Lower lobe of right lung (tissue), 2 donors: ENCODE data around the gene NPBWR2. TPM values are rescaled to one million over a fixed set of nuclear protein-coding genes. Genes with fewer than 3 reads are reported as not detected.

Source experiments
- ATAC-seq, 2 donors: fragments of 200-7000 bp; cut with Tn5 transposase; one replicate each; pipeline ENCODE4 v1.9.1; 2020 to 2022; ENCODE audit warnings: mild to moderate bottlenecking in 2 of 2, moderate library complexity in 2 of 2
- DNase-seq: peaks from one replicate; pipeline ENCODE4 v3.0.0-alpha.2; 2020
- H3K27ac ChIP-seq: fragments of 200-600 bp; one replicate; pipeline ENCODE4 v1.8.0; 2022
- H3K27me3 ChIP-seq: fragments of 200-600 bp; one replicate; pipeline ENCODE4 v1.8.0; 2022; ENCODE audit warnings: low read depth
- H3K36me3 ChIP-seq: fragments of 200-600 bp; one replicate; pipeline ENCODE4 v1.8.0; 2022; ENCODE audit warnings: mild to moderate bottlenecking
- H3K4me1 ChIP-seq: fragments of 200-600 bp; one replicate; pipeline ENCODE4 v1.8.0; 2022
- H3K4me3 ChIP-seq: fragments of 200-600 bp; one replicate; pipeline ENCODE4 v1.8.0; 2022; ENCODE audit warnings: mild to moderate bottlenecking
- H3K9me3 ChIP-seq: fragments of 200-600 bp; one replicate; pipeline ENCODE4 v1.8.0; 2022
- CTCF ChIP-seq: fragments of 200-600 bp; IDR thresholded peaks from one replicate; pipeline ENCODE4 v1.8.0; 2022; ENCODE audit warnings: antibody characterized with exemption, mild to moderate bottlenecking
- intact Hi-C: fragments of 100-400 bp; cut with DNase I; formaldehyde crosslinking; loops from one replicate; pipeline ENCODE4 v1.11.0; 2022
- total RNA-seq: library from RNA; stranded (reverse); fragmentation: NEBNext Ultra II Directional; extraction: Animal tissue kit (Norgen Biotek cat#: 25700); gene quantifications from one replicate; pipeline ENCODE4 v1.2.1, GENCODE V29; 2021
- donor health status: DM: no; HTN: yes; CAD: no; lungs with severe emphysema.

Gene NPBWR2
- total RNA-seq, 1 donor from 2014 or later, result not detected

- H3K9me3 ChIP-seq, result no peaks in the 10 kb centered on the region
- H3K27me3 ChIP-seq, result peaks cover 11% of the 10 kb centered on the region
- no peak overlapping the region for H3K27ac ChIP-seq
- no peak for TF ChIP-seq CTCF
- ATAC-seq (no peak), DNase-seq (no peak)
- intact Hi-C loops, result no loop called here
- H3K4me1 ChIP-seq, result no peaks in the 10 kb centered on the region
- H3K4me3 ChIP-seq, result no peak overlapping the region
- H3K36me3 ChIP-seq, result no peaks in the 10 kb centered on the region
These were observed 46.7 kb upstream of the NPBWR2 start for GRCh38 chr20:64153861-64154589.

- no peak for ATAC-seq
- Histone ChIP-seq H3K4me1 (no peaks in the 10 kb centered on the region), H3K4me3 (no peak overlapping the region), H3K36me3 (no peaks in the 10 kb centered on the region), H3K9me3 (no peaks in the 10 kb centered on the region), H3K27ac (no peak overlapping the region), H3K27me3 (peaks cover 9% of the 10 kb centered on the region)
- TF ChIP-seq CTCF, result no peak
- peak; percentile 5 for DNase-seq
- intact Hi-C loops, result no loop called here
These were observed 46.0 kb upstream of the NPBWR2 start for GRCh38 chr20:64153410-64153809.

- Histone ChIP-seq H3K36me3 (no peaks in the 10 kb centered on the region), H3K27me3 (peaks cover 9% of the 10 kb centered on the region), H3K4me1 (no peaks in the 10 kb centered on the region), H3K4me3 (no peak overlapping the region), H3K27ac (no peak overlapping the region), H3K9me3 (no peaks in the 10 kb centered on the region)
- intact Hi-C loops, result no loop called here
- no peak for TF ChIP-seq CTCF
- no peak for ATAC-seq
- peak; percentile 35 for DNase-seq
These were observed 45.5 kb upstream of the NPBWR2 start for GRCh38 chr20:64152906-64153305.

GRCh38 chr20:64151633-64152530 is 44.5 kb upstream of the NPBWR2 start:
- Histone ChIP-seq H3K9me3 (no peaks in the 10 kb centered on the region), H3K36me3 (no peaks in the 10 kb centered on the region), H3K27me3 (peaks cover 10% of the 10 kb centered on the region), H3K27ac (no peak overlapping the region), H3K4me3 (no peak overlapping the region), H3K4me1 (no peaks in the 10 kb centered on the region)
- ATAC-seq (no peak), DNase-seq (peak; percentile 25)
- no peak for TF ChIP-seq CTCF
- intact Hi-C loops, result no loop called here

- H3K27ac ChIP-seq, result no peak overlapping the region
- ATAC-seq (no peak), DNase-seq (peak; percentile 20)
- TF ChIP-seq CTCF, result no peak
- intact Hi-C loops, result no loop called here
- no peak overlapping the region for H3K4me3 ChIP-seq
- peaks cover 12% of the 10 kb centered on the region for H3K27me3 ChIP-seq
- H3K36me3 ChIP-seq, result no peaks in the 10 kb centered on the region
- H3K4me1 ChIP-seq, result no peaks in the 10 kb centered on the region
- H3K9me3 ChIP-seq, result no peaks in the 10 kb centered on the region
These were observed 43.6 kb upstream of the NPBWR2 start for GRCh38 chr20:64150756-64151632.
